GM21576 (cell line): ENCODE results near the gene KCNN1.
"Not testable (repeated sequence)": the region's sequence is repeated elsewhere in the genome, so short reads cannot be mapped to it uniquely, and the experiment has no call there.

Experiments used
- ATAC-seq: cut with Tn5 transposase; IDR thresholded peaks from one replicate; pipeline ENCODE4 v1.9.1; 2021; ENCODE audit warnings: mild to moderate bottlenecking, moderate library complexity; ENCODE audit not compliant: unreplicated experiment

Gene KCNN1

DNA sequence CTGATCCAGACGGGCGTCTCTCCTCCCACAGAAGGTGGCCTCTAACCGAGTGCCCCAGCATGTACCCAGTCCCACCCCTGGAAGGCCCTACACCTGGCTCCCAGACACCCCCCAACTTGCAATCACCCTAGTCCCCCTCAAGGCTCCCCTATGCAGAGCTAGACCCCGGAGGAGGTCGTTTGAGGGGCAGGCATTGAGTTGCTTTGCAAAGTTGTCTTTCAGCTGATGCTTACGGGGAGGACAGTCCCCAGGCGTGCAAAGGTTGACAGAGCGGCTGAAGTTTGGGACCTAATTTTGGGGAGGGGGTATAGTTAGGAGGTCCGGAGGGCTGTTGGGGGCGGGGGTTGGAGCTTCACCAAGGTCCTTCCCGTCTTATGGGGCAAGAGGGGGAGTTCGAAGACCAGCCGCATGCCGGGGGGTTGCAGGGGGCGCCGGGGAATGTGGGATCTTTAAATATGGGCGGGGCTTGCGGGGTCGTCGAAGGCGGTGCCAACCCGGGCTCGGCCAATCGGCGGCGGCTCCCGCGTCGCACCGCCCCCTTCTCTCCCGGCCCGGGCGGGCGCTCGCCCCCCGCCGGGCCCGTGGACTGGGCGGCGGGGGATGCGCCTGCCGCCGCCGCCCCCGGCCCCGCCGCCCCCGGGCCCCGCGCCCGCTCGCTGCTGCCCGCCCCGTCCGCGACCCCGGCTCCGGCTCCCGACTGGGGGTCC is at the start of gene KCNN1:
KCNN1 (plus strand) TSS at position 558 of the 707 bp plus-strand sequence. CDS start 6,782 bp downstream, outside the sequence.
- ATAC-seq, result no peak

DNA sequence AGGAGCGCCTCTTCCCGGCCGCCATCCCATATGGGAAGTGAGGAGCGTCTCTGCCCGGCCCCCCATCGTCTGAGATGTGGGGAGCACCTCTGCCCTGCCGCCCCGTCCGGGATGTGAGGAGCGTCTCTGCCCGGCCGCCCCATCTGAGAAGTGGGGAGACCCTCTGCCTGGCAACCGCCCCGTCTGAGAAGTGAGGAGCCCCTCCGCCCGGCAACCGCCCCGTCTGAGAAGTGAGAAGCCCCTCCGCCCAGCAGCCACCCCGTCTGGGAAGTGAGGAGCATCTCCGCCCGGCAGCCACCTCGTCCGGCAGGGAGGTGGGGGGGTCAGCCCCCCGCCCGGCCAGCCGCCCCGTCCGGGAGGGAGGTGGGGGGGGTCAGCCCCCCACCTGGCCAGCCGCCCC is 48.8 kb upstream of the KCNN1 start:
- not testable (repeated sequence) for ATAC-seq

DNA sequence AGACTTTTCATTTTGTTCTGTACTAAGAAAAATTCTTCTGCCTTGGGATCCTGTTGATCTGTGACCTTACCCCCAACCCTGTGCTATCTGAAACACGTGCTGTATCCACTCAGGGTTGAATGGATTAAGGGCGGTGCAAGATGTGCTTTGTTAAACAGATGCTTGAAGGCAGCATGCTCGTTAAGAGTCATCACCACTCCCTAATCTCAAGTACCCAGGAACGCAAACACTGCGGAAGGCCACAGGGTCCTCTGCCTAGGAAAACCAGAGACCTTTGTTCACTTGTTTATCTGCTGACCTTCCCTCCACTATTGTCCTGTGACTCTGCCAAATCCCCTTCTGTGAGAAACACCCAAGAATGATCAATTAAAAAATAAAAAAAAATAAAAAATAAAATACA is 47.8 kb upstream of the KCNN1 start:
- ATAC-seq, result not testable (repeated sequence)

DNA sequence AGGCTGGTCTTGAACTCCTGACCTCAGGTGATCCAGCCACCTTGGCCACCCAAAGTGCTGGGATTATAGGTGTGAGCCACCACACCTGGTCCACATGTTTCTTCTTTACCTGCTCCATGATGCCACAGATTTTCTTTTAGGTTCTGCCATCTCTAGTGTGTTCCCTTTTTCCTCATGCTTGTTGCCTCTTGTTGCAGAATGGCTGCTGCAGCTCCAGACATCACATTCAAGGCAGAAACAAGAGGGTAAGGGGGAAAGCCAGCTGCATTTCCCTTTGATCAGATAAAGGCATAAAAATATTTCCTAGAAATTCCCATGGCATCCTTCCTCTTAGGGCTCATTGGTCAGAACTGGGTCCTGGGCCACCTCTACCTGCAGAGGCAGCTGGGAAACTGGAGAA is 46.4 kb upstream of the KCNN1 start:
- ATAC-seq, result no peak

DNA sequence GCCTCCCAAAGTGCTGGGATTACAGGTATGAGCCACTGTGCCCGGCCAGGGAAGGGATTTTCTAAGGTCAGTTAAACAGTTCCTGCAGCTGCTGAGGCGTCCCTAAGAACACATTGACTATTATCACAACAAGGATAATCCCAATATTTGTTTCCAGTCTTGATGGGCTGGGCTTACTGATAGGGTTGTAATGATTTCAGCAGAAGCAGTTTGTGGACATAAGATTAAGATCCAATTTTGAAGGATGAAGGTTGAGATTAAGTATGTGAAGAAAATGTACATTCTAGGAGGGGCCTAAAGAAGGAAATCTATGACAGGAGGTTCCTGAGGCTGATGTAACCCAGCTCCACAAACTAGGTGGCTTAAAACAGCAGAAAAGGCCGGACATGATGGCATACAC is 44.8 kb upstream of the KCNN1 start:
- no peak for ATAC-seq

DNA sequence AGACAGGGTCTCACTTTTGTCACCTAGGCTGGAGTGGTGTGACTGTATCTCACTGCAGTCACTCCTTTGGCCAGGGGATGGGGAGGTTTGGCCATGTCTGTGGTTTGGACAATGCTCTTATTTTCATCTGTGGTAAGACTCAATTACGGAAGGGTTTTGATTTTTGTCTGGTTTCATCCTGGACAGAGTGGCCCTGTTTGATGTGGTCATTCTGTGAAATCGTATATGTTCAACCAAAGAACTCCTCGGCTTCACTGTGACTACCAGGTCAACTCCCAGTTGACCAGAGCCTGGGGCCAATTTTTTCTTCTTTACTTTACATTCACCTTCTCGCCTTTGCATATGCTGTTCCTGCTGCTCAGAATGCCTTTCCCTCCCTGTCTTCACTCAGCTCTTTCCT is 40.9 kb upstream of the KCNN1 start:
- no peak for ATAC-seq

DNA sequence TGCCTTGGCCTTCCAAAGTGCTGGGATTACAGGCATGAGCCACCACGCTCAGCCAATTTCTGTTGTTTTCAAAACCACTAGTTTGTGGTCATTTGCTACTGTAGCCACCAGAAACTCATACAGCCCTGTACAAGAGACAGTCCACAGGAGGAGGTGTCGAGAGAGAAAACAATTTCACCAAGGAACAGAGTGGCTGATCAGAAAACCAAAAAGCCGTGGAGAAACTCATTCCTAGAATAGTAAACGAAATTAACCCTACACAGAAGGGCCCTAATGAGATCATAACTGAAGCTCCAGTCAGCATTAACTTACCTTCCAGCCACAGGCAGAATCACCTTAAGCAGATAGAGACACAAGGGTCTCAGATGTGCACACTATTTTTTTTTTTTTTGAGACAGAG is 37.9 kb upstream of the KCNN1 start:
- no peak for ATAC-seq

DNA sequence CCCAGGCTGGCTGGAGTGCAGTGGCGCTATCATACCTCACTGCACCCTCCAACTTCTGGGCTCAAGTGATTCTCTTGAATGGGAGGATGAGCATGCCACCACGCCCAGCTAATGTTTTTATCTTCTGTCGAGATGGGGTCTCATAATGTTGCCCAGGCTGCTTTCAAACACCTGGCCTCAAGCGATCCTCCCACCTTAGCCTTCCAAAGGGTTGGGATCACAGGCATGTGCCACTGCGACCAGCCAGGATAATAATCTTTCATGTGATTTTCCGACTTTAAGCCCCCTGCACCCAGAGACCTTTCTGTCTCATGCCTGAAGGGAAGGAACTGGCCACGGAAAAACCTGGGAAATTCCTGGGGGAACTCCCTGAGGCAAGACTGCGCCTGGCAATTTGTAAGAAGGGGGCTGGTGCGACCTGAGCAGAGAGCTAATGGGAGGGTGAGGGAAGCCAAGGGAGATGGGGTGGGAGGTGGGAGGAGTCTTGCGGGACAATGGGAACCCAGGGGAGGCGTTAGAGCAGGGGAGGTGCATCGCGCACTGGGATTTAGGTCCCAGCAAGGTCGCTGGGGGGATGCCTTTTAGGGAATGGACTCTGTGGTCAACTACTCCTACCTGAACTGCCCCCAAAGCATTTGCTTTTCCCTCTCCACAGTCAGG is 35.2 kb upstream of the KCNN1 start:
- no peak for ATAC-seq

DNA sequence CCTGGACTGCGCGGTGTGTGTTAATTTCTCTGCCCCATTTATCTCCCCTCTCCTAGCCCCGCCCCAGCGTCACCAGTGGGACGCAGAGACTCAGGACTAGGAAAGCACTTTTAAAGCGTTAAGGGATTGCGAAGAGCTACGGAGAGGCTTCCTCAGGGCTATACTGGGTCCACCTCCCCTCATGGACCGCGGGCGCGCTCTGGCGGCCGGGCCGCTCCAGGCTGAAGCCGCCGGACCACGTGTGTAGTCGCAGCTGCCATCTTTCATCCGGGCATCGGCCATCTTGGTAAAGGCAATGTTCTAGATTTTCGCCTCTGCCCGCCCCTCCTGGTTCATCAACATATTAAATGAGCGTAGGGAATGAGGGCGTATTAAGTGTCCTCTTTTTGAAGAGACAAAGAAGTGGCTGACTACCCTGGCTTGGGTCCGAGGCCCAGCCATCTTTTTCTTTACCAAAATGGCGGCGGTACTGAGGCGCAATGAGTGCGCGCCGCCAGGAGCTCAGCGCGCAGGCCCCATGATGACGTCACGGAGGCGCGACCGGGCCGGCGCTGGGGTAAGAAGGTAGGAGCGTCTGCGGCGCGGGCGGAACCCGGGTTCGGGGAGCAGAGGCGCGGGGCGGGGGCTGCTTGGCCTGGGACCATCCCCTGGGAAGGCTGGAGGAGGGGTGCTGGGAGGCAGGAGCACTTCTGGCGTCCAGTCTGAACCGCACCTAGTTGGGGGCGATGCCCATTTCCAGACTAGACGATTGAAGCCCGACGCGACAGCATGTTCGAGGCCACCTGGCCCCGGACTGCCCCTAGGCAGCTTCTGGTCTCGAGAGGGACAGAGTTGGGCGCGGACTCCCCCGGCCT is 34.2 kb upstream of the KCNN1 start, which contains the start of gene CCDC124:
CCDC124 (plus strand) TSS at position 531 of the 854 bp plus-strand sequence. CDS start 3,406 bp downstream, outside the sequence.
- peak; percentile 60 for ATAC-seq

DNA sequence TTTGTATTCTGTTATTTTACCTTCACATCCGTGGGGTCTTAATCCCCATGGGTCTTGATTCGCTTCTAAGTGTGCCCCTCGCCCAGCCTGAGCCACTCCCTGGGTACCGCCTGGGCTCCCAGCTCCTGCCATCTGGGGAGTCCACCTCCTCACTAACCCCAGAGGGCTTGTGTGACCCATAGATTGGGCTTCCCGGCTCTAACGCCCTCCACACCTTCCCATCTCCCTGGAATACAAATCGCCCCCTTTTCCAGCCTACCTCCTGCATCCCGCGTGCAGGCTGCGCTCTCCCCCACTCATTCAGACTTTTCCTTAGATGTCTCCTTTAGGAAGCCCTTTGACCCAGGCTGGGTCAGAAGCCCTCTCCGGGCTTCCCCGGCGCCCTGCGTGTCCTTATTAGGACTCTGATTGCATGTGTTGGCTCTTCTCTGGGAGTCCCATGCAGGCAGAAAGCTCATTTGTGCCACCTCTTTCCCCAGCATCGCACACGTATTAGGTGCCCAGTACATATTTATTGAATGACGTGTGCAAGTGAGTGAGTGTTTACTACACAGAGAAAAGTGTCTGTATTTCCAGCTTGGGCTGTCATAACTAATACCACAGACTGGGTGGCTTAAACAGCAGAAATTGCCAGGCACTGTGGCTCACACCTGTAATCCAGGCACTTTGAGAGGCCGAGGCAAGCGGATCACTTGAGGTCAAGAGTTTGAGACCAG is 33.3 kb upstream of the KCNN1 start:
- ATAC-seq, result no peak

DNA sequence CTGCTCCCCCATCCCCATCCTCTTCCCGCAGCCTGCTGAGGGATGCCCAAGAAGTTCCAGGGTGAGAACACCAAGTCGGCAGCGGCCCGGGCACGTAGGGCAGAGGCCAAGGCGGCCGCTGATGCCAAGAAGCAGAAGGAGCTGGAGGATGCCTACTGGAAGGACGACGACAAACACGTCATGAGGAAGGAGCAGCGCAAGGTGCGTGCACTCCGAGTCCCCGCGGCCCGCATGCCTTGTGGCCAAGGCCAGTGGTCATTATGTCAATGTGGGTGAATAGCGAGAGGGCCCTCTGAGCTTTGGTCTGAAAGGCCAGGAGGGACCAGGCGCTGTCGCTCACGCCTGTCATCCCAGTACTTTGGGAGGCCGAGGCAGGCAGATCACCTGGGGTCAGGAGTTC is 30.5 kb upstream of the KCNN1 start:
- ATAC-seq, result no peak

DNA sequence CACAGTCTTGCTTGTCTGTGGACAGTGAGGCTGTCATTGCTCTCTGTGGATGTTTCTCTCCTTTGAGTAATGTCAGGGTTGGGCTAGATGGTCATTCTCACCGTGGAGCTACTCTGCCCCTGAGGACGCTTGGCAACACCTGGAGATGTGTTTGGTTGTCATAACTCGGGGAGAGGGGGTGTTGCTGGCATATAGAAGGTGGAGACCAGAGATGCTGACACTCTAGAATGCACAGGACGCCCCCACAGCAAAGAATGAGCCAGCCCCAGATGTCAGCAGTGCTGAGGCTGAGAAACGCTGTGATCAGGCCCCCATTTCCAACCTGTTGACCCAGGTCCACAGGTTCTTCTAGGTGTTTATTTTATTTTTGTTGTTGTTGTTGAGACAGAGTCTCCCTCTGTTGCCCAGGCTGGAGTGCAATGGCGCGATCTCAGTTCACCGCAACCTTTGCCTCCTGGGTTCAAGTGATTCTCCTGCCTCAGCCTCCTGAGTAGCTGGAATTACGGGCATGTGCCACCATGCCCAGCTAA is 29.5 kb upstream of the KCNN1 start:
- no peak for ATAC-seq

DNA sequence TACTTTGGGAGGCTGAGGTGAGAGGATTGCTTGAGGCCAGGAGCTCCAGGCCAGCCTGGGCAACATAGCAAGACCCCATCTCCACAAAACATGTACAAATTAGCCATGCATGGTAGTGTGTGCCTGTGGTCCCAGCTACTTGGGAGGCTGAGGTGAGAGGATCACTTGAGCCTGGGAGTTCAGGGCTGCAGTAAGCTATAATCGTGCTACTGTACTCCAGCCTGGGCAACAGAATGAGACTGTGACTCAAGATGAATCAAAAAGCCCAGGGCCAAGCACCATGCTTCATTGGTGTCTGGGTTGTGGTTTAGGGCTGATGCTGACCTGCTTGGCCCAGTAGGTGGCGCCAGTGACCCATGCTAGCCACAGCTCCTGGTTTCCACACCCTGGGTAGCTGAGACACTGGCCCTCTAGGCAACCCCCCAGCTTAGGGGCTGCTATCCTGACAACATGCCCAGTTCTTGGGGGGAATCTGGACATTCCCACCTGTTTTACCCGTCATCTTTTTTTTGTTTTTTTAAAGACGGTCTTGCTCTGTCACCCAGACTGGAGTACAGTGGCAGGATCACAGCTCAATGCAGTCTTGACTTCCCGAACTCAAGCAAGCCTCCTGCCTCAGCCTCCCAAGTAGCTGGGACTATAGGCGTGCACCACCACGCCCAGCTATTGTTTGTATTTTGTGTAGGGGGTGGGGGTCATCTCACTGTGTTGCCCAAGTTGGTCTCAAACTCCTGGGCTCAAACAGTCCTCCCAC is 28.6 kb upstream of the KCNN1 start:
- no peak for ATAC-seq

DNA sequence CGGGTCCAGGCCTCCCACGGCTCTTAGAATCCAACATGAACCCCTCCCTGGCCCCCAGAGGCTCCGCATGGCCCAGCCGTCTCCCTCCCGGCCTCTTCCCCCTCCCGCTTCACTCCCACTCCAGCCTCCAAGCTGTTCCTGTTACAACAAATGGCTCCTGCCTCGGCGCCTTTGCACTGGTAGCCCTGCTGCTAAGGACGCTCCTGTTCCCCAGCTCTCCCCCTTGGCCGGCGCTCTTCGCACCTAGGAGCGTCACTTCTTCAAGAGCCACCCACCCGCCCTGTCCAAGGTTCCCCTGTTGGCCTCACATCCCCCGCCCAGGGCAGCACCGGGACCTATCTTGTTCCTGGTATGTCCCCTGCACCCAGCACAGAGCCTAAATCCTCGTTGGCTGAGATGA is 24.7 kb upstream of the KCNN1 start:
- no peak for ATAC-seq

DNA sequence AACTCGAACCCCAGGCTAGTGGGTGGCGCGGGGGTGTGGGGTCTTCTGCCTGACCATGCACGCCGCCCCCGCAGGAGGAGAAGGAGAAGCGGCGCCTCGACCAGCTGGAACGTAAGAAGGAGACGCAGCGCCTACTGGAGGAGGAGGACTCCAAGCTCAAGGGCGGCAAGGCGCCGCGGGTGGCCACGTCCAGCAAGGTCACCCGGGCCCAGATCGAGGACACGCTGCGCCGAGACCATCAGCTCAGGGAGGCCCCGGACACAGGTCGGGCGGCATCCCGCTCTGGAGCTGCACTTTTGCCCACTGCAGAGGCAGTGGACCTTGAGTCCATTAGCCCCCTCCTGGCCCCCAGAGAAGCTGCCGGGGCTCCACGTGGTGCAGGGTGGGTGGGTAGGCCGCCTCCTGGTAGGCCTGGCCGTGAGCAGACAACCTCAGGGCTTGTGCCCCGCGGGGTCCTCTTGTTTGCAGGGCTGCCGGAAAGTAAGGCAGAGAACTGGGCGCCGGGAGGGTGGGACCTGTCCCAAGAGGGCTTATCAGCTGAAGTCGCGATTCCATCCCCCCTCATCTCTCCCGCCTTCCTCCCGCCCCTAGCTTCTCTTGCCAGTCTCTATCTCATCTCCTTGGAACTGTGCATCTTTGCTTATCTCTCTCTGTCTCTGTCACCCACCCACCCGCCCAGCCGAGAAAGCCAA is 24.2 kb upstream of the KCNN1 start:
- ATAC-seq, result no peak

DNA sequence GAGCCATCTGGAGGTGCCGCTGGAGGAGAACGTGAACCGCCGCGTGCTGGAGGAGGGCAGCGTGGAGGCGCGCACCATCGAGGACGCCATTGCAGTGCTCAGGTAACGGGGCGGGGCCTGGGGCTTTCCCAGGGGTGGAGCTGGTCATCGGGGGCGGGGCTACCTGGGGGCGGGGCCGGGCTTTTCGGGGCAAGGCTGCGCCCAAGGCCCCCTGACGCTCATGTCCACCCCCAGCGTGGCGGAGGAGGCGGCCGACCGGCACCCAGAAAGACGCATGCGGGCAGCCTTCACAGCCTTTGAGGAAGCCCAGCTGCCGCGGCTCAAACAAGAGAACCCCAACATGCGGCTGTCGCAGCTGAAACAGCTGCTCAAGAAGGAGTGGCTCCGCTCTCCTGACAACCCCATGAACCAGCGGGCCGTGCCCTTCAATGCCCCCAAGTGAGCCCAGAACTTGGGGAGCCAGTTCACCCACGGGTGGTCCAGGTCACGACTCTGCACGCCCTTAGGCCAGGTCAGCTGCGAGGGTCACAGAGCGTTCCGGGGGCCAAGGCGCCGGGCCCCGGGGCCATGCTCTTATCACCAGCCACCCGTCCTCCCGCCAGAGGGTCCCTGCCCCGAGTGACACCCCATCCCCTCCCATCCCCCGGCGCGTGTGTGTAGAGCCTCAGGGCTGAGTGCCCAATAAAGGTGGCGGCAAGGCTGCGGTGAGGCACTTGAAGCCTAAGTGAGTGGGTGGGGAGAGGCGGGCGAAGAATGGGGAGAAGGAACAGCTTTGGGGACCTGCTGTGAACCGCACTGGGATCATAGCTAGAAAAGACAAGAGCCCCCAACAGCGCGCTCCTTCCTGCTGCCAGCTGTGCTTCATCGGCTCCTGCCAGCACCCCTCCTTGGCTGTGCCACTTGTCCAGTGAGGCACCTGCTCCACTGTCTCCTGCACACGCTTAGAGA is 23.4 kb upstream of the KCNN1 start:
- no peak for ATAC-seq

DNA sequence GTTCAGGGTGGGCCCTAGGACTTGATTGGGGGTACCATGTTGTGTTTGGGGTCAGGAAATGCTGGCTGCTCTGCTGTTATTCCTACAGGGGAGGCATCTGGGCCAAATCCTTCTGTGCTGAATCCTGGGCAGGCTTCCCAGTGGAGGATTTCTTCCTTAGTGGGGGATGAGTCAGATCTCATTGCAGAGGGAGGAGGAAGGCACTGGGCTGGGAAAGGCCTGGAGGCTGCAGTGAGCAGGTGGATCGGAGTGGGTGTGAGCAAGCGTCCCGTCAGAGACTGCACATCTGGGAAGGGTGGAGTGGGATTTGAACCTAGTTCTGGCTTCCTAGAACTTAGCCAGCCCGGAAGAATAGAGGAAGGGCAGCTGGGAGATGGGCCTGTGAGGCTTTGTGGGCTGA is 22.6 kb upstream of the KCNN1 start:
- no peak for ATAC-seq
